Left ventricle myocardium inferior (tissue), 1 donor: ENCODE measurements around the gene TSEN54. TPM values are rescaled to one million over a fixed set of nuclear protein-coding genes. Genes with fewer than 3 reads are reported as not detected.

Experiments used
- DNase-seq: peaks from one replicate; pipeline ENCODE4 v3.0.0-alpha.2; 2020
- H3K27ac ChIP-seq: fragments of 200-600 bp; replicated peaks from 2 replicates; pipeline ENCODE4 v1.8.0; 2021
- H3K27me3 ChIP-seq: fragments of 200-600 bp; 2 replicates; pipeline ENCODE4 v1.8.0; 2021; ENCODE audit warnings: low read depth
- H3K36me3 ChIP-seq: fragments of 200-600 bp; 2 replicates; pipeline ENCODE4 v1.8.0; 2021
- H3K4me1 ChIP-seq: fragments of 200-600 bp; 2 replicates; pipeline ENCODE4 v1.8.0; 2021
- H3K4me3 ChIP-seq: fragments of 200-600 bp; 2 replicates; pipeline ENCODE4 v1.8.0; 2021; ENCODE audit warnings: mild to moderate bottlenecking, moderate library complexity
- H3K9me3 ChIP-seq: fragments of 200-600 bp; replicated peaks from 2 replicates; pipeline ENCODE4 v1.8.0; 2021
- intact Hi-C: fragments of 100-400 bp; cut with micrococcal nuclease; formaldehyde crosslinking; loops from one replicate; pipeline ENCODE4 v1.11.0; 2022
- total RNA-seq: library from RNA; stranded (reverse); fragmentation: NEBNext Ultra II Directional; extraction: Animal tissue kit (Norgen Biotek cat#: 25700); gene quantifications from one replicate; pipeline ENCODE4 v1.2.1, GENCODE V29; 2021
- TF ChIP-seq, protein P1 (sequence below): fragments of 200-600 bp; IDR thresholded peaks from 2 replicates; pipeline ENCODE4 v1.8.0; 2021; ENCODE audit warnings: antibody characterized with exemption, mild to moderate bottlenecking, borderline replicate concordance
- donor health status: DM: no; HTN: yes; CAD: no; lungs with severe emphysema.

Gene TSEN54
- total RNA-seq, 1 donor from 2014 or later = 6.8 TPM

DNA sequence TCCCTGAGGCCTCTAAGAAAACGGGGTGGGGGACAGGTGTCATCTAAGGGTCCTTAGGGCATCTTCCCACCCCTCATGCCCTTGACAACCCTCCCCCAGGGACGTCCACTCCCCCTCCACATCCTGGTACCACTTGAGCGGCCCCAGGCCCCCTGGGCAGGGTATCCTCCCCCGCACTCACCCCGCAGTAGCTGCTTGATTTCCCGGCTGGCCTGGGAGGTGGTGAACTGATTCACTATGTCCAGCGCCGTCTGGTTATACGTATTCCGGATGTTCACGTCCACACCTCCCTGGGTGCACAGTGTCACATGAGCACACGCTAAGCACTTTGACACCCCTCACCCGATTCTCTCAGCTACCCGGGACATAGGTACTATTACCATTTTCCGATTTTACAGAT is 10.7 kb upstream of the TSEN54 start:
- intact Hi-C loops = no loop called here
- no peak for DNase-seq
- Histone ChIP-seq H3K27ac (peak overlapping the region; percentile 96), H3K9me3 (no peaks in the 10 kb centered on the region), H3K36me3 (peaks cover 70% of the 10 kb centered on the region), H3K4me3 (no peak overlapping the region), H3K27me3 (no peaks in the 10 kb centered on the region), H3K4me1 (peaks cover 68% of the 10 kb centered on the region)
- TF ChIP-seq, protein P1, sequence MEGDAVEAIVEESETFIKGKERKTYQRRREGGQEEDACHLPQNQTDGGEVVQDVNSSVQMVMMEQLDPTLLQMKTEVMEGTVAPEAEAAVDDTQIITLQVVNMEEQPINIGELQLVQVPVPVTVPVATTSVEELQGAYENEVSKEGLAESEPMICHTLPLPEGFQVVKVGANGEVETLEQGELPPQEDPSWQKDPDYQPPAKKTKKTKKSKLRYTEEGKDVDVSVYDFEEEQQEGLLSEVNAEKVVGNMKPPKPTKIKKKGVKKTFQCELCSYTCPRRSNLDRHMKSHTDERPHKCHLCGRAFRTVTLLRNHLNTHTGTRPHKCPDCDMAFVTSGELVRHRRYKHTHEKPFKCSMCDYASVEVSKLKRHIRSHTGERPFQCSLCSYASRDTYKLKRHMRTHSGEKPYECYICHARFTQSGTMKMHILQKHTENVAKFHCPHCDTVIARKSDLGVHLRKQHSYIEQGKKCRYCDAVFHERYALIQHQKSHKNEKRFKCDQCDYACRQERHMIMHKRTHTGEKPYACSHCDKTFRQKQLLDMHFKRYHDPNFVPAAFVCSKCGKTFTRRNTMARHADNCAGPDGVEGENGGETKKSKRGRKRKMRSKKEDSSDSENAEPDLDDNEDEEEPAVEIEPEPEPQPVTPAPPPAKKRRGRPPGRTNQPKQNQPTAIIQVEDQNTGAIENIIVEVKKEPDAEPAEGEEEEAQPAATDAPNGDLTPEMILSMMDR = no peak

DNA sequence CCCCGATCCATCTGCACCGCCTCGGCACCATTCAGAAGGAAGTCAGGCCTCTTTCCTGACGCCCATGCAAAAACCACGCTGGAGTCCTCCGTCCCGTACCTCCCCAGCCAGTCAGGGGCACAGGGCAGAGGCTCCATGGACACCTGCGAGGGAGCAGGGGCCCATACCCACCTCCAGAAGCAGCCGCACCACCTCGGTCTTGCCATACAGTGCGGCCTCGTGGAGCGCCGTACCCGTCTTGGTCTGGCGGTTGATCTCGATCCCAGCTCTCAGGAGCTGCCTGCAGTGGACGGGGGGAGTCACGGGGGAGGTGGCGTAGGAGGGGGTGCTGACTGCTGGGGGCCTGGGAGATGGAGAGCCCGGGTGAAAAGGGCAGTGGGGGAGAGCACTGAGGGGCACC is 10.2 kb upstream of the TSEN54 start:
- H3K9me3 ChIP-seq = no peaks in the 10 kb centered on the region
- intact Hi-C loops = no loop called here
- no peak overlapping the region for H3K4me3 ChIP-seq
- TF ChIP-seq, protein P1 = no peak
- no peak for DNase-seq
- H3K27ac ChIP-seq = peak overlapping the region; percentile 96
- H3K4me1 ChIP-seq = peaks cover 68% of the 10 kb centered on the region
- no peaks in the 10 kb centered on the region for H3K27me3 ChIP-seq
- H3K36me3 ChIP-seq = peaks cover 70% of the 10 kb centered on the region

DNA sequence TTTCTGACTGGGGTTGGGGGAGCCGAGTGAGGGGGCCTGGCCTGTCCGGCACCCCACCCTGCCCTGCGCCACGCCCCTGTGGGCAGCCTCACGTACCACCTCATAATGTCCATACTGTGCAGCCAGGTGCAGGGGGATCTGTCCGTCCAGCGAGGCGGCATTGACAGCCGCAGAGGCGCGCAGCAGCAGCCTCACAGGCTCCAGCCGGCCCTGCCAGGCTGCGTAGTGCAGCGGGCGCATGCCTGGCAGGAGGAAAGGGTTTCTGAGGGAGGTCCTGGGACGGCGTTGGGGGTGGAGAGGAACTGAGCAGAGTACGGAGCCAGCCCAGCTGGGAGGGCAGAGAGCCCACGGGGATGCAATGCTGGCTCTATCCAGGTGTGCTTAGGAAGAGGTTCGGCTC is 9.4 kb upstream of the TSEN54 start:
- H3K27me3 ChIP-seq = no peaks in the 10 kb centered on the region
- peak overlapping the region; percentile 96 for H3K27ac ChIP-seq
- TF ChIP-seq, protein P1 = no peak
- peaks cover 71% of the 10 kb centered on the region for H3K36me3 ChIP-seq
- no peak for DNase-seq
- H3K4me1 ChIP-seq = peaks cover 68% of the 10 kb centered on the region
- intact Hi-C loops = no loop called here
- no peak overlapping the region for H3K4me3 ChIP-seq
- no peaks in the 10 kb centered on the region for H3K9me3 ChIP-seq

DNA sequence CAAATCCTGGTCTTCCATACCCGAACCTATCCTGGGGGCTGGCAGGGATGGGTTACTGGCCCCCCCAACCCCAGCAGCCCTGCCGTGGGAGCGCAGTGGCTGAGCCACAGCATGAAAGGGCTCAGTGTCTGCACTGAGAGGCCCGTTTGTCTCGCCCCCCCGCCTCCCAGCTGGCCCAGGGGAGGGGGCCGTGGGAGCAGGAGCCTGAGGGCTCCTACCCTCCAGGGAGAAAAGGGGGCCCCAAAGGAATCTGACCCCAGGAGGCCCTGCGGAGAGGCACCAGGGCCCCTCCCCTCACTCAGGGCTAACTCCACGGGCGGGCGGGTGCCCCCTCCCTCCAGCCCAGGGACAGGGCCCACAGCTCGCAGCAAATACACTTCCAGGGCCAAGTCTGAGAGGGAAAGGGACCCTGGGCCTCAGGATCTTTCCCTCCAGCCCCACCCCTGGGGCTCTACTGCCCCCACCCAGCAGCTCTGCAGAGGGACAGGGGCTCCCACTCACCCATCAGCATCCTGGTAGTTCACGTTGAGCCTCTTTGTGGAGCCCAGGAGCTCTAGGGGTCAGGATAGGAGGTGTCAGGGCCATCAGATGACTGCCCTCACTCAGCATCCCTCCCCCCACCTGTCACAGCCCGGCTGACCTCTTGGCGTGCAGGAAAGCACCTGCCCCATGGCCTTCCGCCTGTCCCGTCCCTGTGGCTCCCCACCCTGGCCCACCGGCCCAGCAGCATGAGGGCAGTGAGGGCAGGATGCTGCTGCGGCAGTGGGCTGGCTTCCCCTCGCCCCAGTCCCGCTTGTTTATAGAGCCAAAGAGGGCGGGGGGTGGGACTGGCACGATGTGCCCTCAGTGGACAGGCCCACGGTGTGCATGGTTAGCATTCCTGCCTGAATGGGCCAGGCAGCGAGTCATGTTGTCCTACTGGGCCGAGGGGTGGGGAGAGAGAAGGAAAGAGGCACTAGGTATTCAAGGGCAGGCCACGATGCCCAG is 8.3 kb upstream of the TSEN54 start:
- H3K36me3 ChIP-seq = peaks cover 75% of the 10 kb centered on the region
- no peak for DNase-seq
- no peaks in the 10 kb centered on the region for H3K27me3 ChIP-seq
- intact Hi-C loops = no loop called here
- peaks cover 80% of the 10 kb centered on the region for H3K4me1 ChIP-seq
- TF ChIP-seq, protein P1 = no peak
- H3K27ac ChIP-seq = peak overlapping the region; percentile 96
- peak overlapping the region; percentile 48 for H3K4me3 ChIP-seq
- no peaks in the 10 kb centered on the region for H3K9me3 ChIP-seq

DNA sequence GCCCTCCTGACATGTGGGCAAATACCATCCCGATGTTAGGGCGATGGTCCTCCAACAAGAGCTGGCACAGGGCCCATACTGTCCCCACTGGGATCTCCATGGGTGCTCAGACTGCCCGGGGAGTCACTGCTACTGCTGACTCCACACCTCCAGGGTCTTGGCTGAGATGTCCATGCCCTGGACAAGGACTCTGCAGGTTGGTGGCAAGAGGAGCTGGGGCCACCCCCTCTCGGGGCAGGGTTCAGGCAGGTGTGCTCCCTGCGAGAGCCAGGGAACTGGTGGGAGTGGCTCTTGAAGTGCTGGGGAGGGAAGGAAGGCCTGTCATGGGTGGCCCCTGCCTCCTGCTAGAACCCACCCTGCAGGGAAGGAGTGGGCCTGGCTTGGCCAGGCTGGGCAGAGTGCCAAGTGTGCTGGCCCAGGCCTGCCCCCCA is 7.4 kb upstream of the TSEN54 start:
- Histone ChIP-seq H3K27ac (peak overlapping the region; percentile 96), H3K9me3 (no peaks in the 10 kb centered on the region), H3K36me3 (peaks cover 75% of the 10 kb centered on the region), H3K27me3 (no peaks in the 10 kb centered on the region), H3K4me1 (peaks cover 84% of the 10 kb centered on the region), H3K4me3 (peak overlapping the region; percentile 48)
- intact Hi-C loops = no loop called here
- DNase-seq = no peak
- TF ChIP-seq, protein P1 = no peak
